AG09319 (cell line): ENCODE data around the gene GLYATL1B.
"Not testable (repeated sequence)": the region's sequence is repeated elsewhere in the genome, so short reads cannot be mapped to it uniquely, and the experiment has no call there.

Experiments used
- DNase-seq: peaks from one replicate; pipeline ENCODE4 v3.0.0-alpha.2; 2010; ENCODE audit warnings: low read depth; ENCODE audit errors: extremely low read depth
- TF ChIP-seq, protein P1 (sequence below): IDR thresholded peaks from 2 replicates; pipeline ENCODE4 v1.5.1; 2011; ENCODE audit warnings: low read depth, mild to moderate bottlenecking, inconsistent platforms, low read length, moderate library complexity

Gene GLYATL1B

GRCh38 chr11:59097113-59097708 lies 11.1 kb downstream of the GLYATL1B start:
- DNase-seq = peak; percentile 29
- TF ChIP-seq, protein P1, sequence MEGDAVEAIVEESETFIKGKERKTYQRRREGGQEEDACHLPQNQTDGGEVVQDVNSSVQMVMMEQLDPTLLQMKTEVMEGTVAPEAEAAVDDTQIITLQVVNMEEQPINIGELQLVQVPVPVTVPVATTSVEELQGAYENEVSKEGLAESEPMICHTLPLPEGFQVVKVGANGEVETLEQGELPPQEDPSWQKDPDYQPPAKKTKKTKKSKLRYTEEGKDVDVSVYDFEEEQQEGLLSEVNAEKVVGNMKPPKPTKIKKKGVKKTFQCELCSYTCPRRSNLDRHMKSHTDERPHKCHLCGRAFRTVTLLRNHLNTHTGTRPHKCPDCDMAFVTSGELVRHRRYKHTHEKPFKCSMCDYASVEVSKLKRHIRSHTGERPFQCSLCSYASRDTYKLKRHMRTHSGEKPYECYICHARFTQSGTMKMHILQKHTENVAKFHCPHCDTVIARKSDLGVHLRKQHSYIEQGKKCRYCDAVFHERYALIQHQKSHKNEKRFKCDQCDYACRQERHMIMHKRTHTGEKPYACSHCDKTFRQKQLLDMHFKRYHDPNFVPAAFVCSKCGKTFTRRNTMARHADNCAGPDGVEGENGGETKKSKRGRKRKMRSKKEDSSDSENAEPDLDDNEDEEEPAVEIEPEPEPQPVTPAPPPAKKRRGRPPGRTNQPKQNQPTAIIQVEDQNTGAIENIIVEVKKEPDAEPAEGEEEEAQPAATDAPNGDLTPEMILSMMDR = peak; percentile 78

DNA sequence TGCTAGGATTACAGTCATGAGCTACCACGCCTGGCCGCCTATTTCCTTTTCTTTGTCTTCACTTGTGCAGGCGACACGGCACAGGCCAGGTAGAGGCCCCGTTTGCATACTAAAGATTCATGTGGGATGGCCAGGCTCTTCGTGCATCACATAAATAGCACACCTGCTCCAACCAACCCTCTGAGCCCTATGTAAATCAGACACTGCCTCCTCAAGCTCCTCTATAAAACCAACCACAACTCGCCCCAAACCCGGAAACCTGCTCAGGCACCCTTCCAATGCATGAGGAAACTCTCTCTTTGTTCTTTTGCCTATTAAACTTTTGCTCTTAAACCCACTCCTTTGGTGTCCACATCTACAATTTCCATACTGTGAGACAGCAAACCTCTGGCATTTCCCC lies 11.8 kb downstream of the GLYATL1B start:
- not testable (repeated sequence) for DNase-seq

DNA sequence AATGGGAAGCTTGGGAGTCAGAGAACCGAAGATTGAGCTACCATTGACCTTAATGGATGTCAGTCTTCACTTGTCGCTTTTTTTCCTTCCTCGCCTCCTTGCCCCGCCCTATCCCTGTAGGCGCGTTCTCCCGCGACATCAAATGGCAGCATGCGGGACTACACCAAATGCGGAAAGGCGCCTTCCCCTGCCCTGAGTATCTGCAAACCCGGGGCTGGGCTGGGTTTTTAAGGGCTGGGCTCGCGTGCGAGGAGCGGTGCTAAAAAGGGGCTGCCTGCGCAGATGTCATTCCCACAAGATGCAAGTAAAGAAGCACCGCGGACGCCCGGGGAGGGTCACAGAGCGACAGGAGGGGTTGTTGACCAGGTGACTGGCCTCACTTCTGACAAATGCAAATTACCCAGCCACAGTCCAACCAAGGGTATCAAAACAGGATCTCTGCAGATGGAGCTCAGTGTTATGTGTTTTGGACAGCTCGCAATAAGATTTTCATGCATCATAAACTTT lies 16.2 kb downstream of the GLYATL1B start:
- TF ChIP-seq, protein P1 = peak; percentile 43
- no peak for DNase-seq

DNA sequence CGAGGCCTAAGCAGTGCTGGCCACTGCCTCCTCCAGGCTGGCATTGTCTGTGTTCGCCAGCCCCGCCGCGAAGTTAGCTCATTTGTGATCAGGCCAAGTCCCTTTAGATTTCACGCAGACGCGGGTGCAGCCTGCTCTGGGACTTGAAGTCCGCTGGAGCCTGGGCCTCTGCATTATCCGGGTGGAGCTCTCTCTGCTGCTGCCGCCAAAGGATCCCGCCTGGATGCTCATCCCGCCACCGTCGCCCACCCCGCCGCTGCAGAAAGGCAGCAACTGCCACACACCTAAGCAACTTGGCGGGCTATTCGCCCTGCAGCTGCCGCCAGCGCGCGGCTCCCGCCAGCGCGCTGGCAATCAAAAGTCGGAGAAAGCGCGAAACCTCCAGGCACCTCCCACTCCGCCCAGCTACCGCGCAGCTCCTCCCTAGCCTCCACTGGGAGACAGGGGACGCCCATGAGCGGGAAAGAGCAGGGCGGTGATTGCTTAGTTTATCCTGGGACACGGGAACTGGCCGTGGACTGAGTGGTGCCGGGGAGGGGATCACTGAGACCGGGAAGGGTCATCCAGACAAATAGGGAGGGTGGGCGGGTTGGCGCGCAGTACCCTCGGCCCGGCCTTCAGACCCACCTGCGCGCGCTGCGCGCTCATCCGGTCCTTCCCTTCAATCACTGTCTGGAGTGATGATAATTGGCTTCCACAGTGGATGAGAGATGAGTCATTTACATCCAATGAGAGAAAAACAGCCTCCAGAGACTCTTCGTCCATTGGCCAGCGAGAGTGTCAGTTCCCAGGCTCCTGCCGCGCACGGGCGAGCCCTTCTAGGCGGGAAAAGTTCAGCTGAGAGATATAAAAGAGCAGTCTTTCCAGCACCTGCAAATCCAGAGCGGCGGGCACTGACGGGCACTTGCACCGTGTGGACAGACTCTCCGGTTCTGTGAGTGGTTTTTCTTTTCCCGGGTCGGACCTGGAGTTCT lies 20.5 kb downstream of the GLYATL1B start, which contains the start of gene FAM111B:
Gene FAM111B, plus strand, starts transcription at position 875 of the 974 bp plus-strand sequence. CDS start 2,389 bp downstream, outside the sequence.
- DNase-seq = peak; percentile 50
- TF ChIP-seq, protein P1 = peak; percentile 22

GRCh38 chr11:59107721-59108120 lies 21.6 kb downstream of the GLYATL1B start:
- not testable (repeated sequence) for DNase-seq

- DNase-seq = no peak
- TF ChIP-seq, protein P1 = no peak
Measured at GRCh38 chr11:59112494-59112893, 26.4 kb downstream of the GLYATL1B start.

DNA sequence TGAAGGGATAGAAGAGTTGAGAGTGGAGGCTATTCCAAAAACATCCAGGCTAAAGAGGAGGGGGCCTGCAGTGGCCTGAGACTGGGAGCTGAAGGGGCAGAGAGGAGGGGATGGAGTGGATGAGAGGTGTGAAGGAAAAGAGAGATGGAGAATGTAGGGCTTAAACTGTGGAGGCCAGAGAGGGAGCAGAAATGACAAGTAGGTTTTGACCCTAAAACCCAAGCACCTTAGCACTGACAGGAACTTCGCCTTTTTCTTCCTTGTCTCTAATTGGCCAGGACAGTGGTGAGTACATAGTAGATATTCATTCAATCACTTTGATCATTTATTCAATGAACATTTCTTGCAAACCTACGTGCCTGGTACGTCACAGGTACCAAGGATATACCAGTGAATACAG lies 28.2 kb downstream of the GLYATL1B start:
- DNase-seq = no peak
- TF ChIP-seq, protein P1 = no peak

GRCh38 chr11:59115553-59115952 lies 29.4 kb downstream of the GLYATL1B start:
- no peak for DNase-seq
- TF ChIP-seq, protein P1 = no peak
